Brain pericyte (primary cell): ENCODE data around the gene HCN4.

ENCODE experiments used
- DNase-seq: peaks from one replicate; pipeline ENCODE4 v3.0.0-alpha.2; 2012; ENCODE audit warnings: low read depth, low spot score

Gene HCN4

DNA sequence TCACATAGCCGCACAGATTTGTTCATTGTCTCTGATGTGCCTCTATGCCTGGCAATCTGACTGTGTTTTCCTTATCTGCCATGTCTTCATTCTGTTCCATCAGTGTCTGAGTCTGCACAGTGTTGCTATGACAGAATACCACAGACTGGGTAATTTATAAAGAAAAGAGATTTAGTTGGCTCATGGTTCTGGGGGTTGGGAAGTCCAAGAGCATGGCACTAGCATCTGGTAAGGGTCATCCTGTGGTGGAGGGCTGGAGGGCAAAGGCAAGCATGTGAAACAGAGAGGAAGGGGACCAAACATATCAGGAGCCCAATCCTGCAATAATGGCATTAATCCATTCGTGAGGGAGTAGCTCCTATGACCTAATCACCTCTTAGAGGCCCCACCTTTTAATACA, 11.9 kb upstream of the HCN4 start:
- DNase-seq = no peak

DNA sequence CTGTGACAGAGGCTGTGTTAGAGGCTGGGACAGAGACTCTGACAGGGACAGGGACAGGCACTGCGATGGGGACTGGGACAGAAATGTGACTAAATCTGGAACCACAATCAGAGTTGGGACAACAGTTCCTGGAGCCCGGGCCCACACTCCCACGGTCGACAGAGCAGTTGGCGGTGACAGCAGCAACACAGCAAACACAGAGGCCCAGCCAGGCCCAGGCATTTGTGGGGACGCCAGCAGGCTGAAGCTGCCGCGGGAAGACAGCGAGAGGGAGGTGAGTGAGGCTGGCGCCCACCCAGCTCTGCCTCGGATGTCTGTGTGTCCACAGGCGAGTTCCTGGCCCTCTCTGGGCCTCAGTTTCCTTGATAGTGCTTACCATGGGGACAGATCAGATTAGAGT, 9.3 kb upstream of the HCN4 start:
- no peak for DNase-seq

DNA sequence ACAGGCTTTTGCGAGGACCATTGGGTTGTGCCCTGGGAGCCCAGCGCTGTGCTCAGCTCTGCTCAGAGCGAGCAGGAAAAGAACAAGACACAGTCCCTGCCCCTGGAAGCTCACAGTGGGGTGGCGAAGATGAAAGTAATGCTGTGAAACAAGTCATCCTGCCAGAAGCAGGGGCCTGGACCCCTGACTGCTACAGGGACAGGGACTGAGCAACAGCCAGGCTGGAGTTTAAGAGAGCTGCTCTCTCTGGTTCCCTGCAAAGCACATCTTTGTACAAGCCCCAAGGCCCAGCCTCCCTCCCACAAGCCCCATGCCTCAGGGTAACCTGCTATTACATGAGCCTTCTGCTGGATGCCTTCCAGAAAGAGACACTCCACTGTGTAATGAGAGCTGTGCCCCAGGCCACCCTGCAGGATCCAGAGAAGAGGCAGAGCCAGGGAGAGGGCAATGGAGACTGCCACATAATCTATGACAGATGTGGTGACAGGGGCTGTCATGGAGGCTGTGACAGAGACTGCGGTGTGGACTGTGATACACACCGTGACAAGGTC, 7.1 kb upstream of the HCN4 start:
- DNase-seq = no peak

DNA sequence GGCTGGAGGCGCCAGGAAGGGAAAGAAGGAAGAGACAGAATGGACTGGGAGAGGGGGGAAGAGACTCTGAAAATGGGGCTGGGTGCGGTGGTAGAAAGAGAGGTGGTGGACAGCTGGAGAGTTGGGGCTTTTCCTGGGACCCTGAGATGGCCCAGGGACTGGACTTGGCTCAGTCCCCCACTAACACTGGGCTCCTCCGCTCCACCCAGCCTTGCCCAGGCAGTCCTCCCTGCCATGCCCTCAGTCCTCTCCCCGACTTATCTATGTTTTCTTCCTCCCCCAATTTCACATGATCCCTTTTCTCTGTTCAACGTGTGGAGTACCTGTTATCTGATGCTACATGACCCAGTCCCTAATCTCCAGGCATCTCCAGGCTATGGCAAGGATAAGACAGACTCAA, 6.3 kb upstream of the HCN4 start:
- DNase-seq = no peak

DNA sequence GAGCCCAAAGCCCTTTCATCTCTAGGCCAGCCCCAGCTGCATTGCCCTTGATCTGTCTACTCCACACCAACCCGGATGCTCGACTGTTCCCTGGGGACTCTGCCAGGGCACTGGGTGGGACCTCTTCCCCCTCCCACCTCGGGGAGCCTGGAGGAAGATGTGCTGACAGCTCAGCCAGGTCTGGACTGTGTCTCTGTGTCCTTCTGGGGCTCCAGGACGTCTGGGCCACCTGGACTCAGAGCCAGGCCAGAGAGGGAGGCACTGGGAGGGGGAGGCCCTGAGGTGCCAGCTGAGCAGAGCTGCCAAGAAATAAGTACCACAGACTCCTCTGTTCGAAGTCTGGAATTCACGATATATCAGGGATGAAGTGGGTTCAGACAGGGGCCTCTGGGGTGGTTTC, 5.8 kb upstream of the HCN4 start:
- no peak for DNase-seq

DNA sequence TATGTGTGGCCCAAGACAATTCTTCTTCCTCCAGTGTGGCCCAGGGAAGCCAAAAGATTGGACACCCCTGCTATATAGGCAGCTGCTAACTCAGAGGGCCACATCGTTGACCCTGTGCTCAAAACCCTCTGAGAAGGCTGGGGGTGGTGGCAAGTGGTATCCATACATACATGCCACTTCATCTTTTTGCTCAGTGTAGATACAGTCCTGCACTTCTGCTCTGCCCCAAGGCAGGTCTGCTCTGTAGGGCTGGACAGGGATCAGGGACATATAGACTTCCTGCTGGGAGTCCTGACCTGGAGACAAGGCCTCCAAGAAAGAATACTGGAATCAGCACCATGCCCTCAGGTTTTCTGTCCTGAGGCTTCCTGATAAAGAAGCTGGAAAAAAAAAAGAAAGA, 4.5 kb upstream of the HCN4 start:
- no peak for DNase-seq

DNA sequence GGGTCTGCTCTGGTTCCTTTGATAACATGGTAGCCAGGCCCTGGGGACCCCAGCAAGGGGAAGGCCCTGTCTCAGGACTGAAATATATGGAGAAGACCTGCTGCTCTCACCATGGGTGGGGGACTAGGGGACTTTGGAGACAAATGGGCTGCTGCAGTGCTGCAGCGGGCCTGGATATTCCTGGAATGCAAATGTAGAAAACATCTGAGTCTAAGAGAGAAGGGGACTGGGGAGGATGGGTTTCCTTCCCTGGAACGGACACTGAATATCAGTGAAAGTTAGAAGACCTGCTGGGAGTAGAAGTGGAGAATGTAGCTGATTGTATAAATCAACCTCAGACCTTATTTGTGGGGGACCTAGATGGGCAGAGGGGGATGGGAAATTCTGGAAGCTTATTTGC, 3.1 kb upstream of the HCN4 start:
- DNase-seq = no peak

DNA sequence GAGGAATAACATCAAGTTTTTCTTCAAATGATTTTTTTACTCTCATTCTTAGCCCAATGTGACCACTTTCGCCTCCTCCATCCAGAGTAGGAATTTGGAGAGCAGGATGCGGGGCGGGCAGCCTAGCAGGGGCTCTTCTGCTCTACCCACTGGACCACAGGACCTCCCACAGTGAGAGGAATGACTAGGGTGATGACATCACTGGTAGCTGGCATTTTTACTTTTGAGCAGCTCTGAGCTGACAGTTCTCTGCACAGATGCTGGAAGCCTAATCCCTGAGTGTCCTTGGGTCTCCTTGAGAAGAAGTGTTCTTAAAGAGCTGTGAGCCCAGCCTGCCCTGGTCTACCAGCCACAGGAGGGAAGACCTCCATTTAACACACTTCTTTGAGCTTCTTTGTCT, 1.4 kb upstream of the HCN4 start:
- no peak for DNase-seq

DNA sequence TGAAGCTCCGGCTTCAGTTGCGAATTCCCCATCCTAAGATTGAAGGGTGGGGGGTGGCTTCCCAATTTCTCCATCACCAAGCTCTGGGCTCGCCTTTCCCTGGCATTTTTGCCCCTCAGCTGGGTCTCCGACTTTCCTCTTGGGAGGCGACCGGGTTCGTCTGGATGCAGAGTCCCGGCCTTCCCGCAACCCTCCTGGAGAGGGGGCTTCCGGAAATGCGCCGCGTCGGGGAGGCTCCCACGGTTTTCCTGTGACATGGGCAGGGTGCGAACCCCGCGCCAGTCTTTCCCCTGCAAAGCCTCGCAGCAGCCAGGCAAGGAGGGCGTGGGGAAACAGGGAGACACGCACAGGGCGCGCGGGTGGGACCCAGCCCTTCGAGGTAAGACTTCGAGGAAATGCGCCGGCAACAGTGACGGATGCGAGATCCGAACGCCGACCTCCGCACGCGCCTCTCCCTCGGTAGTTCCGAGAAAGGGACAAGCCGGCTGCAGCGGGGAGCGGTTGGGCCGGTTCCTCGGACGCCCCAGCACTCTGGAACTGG, 466 bp upstream of the HCN4 start:
- DNase-seq = no peak

DNA sequence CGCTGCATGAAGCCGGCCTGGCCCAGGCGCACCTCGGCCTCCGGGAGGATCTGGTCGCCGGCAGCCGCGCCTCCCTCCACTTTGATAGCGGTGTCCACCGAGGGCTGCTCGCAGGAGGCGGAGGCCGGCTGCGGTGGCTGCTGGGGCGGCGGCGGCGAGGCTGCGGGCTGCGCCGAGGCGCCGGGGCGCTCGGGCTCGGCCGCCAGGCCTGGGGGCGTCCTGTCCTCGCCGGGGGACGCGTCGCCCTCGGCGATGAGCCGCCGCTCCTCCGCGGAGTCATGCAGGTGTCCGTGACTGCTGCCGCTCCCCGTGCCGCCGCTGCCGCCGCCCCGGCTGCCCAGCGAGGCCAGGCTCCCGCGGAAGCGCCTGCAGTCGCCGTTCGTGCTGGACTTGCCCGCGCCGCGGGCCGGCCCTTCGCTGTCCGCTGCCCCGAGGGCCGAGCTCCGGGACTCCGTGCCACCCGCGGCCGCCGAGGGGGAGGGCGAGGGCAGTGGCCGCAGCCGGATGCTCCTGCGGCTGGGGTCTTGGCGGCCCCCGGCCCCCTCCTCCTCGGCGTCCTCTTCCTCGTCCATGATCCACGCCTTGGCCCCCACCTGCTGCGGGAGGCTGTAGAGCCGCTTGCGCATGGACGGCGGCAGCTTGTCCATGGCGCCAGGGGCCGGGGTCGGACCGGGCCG, 996 bp downstream of the HCN4 start:
- DNase-seq = no peak

DNA sequence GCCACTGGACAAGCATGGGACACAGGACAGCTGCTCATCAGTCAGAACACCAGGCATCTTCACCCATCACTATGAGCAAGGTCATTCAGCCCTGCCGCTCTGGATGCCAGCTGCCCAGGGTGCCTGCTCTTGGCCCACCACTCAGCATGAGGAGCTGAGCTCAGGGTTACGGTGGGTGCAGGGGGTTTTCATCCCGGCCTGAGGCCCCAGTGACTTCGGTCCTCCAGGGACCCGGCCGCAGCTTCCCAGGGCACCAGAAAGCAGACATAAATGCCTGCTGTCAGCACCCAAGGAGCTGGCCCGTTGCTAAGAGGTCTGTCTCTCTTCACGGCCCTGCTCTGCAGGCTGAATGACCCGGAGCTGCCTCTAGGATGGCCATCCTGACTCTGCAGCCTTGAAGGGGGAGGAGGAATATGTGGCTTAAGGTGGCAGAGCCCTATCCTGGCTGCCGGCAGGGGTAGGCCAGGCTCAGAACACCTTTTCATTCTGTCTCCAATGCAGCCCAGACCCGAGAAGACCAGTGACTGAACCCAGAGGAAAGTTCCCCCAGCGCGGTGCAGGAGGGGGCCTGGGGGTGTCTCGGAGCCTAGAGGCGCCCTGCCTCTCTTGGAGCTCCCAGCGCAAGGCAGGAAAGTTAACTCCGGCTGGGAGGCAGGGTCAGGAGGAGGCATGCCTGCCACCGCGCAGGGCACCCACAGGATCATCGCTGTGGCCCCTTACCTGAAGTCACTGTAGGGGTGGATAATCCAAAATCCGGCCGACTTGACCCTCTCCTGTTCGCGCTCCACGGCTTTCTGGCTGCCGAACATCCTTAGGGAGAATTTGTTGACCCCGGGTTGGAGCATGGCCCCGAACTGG, 1.8 kb downstream of the HCN4 start:
- DNase-seq = no peak

DNA sequence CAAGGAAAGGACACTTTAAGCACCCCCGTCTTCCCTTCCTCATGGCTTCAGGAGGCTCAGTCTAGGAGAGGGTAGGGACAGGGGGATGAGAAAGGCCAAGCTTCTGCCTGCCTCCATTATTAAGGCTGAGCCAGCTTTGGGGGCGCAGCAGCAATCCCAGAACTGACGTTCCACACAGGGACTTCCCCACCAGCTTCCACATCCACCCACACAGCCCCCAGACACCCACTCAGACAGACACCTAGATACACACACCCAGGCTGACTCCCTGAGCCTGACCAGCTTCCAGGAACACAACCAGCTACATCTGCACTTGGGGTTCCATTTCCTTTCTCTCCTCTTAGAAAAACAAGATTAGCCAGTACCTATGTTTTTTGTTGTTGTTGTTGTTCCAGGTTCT, 4.7 kb downstream of the HCN4 start:
- no peak for DNase-seq

DNA sequence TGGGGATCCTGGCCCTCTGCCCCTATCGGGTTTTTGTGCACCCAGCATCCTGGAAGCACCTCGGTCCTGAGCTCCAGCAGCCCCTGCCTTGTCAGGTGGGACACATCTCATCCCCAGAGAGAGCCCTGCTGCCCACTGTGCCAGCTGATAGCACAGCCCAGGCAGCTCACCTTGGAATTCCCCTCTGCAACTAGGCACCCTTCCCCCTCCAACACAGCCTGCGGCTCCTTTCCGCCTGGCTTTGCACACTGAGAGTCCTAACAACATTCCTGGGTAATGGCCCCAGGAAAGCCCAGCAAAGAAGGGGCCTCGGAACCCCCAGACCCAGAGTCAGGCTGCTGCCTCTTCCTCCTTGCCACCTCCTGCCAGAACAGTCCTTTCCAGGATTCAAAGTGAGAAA, 5.9 kb downstream of the HCN4 start:
- DNase-seq = no peak

DNA sequence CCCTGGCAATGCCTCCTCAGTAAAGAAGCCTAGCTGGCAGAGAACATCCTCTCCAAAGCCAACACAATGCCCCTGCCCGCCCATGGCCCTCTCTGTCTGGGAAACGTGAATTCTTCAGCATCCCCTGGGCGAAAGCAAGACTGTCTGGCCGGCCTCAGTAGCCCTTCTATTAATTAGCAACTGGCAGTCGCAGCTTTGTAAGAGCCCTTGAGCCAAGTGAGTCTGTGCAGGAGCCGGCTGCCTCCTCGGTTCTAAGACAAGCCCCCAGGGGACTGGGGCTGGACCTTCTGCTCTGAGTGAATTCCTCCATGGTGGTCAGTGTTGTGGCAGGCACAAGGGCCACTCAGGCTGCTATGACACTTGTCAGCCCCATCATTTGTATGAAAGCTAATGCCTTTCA, 7.4 kb downstream of the HCN4 start:
- no peak for DNase-seq

DNA sequence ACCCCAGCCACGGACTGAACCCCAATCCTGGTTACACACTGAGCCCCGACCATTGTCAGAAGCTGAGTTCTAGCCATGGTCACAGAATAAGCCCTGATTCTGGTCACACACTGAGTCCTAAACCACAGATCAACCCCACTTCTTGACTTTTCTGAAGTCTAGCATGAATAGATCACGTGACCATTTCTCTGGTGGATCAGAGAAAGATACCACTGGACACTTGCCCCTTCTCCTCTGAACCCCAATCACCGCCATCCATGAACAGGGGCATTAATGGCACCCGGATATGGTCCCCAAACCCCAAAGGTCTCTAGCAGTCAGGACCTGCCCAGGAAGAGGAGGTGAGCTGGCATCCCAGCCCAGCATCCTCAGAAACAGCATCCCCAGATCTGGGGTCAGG, 9.1 kb downstream of the HCN4 start:
- no peak for DNase-seq

DNA sequence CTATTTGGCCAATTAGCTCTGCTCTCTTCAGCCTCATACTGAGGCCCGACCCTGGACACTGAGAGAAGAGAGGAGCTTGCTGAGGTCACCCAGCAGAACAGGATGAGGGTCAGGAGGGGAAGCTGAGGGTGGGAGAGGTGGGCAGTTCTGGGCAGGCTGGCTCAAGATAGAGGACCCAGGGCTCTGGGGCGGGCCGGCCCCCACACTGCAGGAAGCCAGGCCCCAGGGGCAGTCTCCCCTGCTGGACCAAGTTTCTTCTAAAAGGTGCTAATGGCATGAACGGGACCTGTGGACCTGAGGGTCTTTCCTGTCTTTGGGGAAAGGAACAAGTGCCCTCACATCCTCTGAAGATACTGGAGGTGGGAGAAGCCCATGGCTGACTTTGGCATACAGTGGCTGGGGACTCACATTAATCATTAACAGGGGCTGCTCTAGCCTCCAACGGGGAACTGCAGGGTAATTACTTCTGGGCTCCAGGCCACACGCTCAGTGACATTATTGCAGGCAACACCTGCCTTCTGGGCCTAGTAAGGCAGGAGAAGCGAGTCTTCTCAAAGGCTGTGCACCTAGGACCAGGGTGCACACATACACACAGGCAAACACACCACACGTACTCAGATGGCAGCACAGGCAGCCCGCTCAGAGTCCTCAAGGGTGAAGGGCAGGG, 10.6 kb downstream of the HCN4 start:
- no peak for DNase-seq

DNA sequence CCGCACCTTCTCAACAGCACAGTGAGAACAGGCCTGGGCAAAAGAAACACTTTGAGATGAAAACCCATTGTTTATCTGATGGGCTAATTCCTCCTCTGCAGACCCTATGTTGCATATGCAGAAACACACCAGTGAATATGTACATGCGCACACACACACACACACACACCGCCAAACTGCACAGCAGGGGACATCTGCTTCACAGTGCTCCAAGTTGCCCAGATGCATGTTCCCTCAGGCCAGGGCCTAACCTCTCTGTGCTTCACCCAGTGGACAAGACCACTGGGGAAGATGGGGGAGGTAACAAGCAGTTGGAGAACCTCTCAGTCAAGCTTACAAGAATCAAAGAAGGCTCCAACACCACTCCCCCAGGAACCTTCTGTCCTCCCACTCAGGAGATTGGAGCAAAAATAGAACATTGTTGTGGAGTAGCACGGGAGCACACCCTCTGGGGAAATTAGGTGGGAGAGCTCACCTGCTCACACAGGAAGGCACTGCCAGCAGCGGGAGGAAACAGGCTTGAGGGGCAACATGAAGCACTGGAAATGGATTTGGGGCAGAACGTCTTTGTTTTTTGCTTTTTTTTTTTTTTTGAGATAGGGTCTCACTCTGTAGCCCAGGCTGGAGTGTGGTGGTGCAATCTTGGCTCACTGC, 13.0 kb downstream of the HCN4 start:
- DNase-seq = no peak

DNA sequence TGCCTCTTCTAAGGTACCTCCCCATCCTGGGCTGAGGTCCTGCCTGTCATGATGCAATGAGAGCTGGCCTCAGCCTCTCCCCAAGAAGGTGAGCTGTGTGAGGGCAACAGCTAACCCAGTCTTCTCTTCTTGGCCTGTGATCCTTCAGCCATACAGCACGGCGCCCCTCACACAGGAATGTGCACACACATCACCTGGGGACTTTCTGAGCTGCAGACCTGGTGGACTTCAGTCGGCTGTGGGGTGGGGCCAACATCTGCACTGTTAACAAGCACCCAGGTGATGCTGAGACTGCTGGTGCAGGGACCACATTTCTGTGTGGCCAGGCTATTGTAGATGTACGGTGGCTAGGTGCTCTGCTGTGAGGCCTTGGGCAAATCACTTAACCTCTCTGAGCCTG, 14.5 kb downstream of the HCN4 start:
- DNase-seq = no peak

DNA sequence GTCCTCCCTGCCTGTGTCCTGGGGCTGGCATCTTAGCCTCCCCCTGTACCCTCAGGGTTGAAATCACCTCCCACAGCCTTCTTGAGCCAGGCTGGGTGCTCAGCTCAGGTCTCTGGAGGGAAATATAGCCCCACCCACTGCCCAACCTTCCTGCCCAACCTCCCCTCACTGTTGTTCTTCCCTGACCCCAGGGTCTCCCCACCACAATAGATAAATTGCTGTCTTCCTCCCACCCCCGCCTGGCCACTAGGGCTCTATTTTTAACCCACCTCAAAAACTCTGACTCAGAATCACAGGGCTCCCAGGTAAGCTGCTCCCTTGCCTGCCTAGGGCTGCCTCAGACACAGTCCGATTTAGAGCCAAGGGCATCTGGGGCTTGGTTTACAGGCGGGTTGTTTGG, 15.0 kb downstream of the HCN4 start:
- DNase-seq = no peak

DNA sequence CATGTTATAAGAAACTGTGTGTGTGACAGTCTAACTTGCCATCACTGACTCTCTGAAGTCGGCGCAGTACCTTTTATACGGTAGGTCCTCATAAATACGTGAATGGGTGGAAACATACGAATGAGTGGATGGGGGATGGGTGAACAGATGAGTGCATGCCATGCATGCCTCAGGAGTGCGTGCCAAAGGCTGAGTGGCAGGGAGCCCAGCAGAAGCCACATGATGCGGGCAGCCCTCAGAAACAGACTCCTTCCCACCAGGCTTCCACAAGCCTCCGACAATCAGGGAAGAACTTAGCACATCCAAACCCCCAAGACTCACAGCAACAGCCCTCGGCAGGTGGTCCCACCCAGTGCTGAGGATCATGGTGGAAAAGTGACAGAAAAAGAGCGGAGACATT, 16.7 kb downstream of the HCN4 start:
- no peak for DNase-seq

DNA sequence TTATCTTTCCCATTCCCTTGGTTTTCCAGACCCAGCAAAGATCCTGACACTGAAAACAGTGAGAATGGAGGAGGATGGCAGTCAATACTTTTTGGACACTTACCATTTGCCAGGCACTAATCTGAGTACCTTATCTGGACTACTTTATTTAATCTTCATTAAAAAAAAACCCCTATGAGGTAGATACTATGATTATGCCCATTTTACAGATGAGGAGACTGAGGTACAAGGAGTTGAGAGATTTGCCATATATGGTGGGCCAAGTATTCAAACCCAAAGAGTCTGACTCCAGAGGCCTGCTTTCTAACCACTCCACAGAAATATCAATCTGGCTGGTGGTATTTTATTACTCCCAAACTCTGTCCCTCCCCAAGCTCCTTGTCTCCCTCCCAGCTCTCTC, 19.6 kb downstream of the HCN4 start:
- DNase-seq = no peak
